CD4-positive, alpha-beta memory T cell (primary cell): ENCODE measurements around the gene TPD52L2. TPM values are rescaled to one million over a fixed set of nuclear protein-coding genes. Genes with fewer than 3 reads are reported as not detected.
A peak's percentile ranks its signal among the peaks of the same experiment; 100 is the strongest.

Experiments used
- CTCF ChIA-PET: fragments of 350-600 bp; sonication (Branson Sonifier 250); formaldehyde crosslinking; loops from one replicate; lab custom pipeline; 2021; ENCODE audit warnings: inconsistent platforms; ENCODE audit not compliant: partially characterized antibody; lab: Charles Lee
- POLR2A ChIA-PET: fragments of 350-600 bp; sonication (Branson Sonifier 250); formaldehyde crosslinking; loops from one replicate; lab custom pipeline; 2021; ENCODE audit not compliant: partially characterized antibody; lab: Charles Lee
- DNase-seq, 5 donors: peaks; one replicate each; pipeline versions ENCODE4 v3.0.0 to v3.0.0-alpha.2; 2020 to 2022; ENCODE audit warnings: mixed read lengths in 1 of 5
- H3K27ac ChIP-seq: one replicate; pipeline ENCODE4 v1.7.0; 2013; ENCODE audit warnings: low read depth, low read length
- H3K27me3 ChIP-seq: 2 replicates; pipeline ENCODE4 v1.7.0; 2013; ENCODE audit warnings: mild to moderate bottlenecking, low read length, moderate library complexity; ENCODE audit not compliant: insufficient read depth
- H3K36me3 ChIP-seq: 2 replicates; pipeline ENCODE4 v1.7.0; 2013; ENCODE audit warnings: mild to moderate bottlenecking, low read length, moderate library complexity; ENCODE audit not compliant: insufficient read depth
- H3K4me1 ChIP-seq: 2 replicates; pipeline ENCODE4 v1.7.0; 2013; ENCODE audit warnings: mild to moderate bottlenecking, low read length, moderate library complexity; ENCODE audit not compliant: insufficient read depth
- H3K4me3 ChIP-seq, 2 donors: one replicate each; pipeline ENCODE4 v1.7.0; 2013; ENCODE audit warnings: low read length in 2 of 2, mild to moderate bottlenecking in 1 of 2
- H3K9me3 ChIP-seq, 2 donors: one replicate each; pipeline ENCODE4 v1.7.0; 2013; ENCODE audit warnings: low read length in 2 of 2, control low read depth in 1 of 2; ENCODE audit not compliant: control insufficient read depth in 1 of 2
- H3K27ac Mint-ChIP-seq, 7 donors: one replicate each; pipeline ENCODE4 v1.8.0; 2020 to 2021; ENCODE audit warnings: mixed read lengths in 7 of 7, mild to moderate bottlenecking in 6 of 7, inconsistent platforms in 3 of 7, moderate library complexity in 3 of 7
- H3K27me3 Mint-ChIP-seq, 2 donors: one replicate each; pipeline ENCODE4 v1.8.0; 2020 to 2021; ENCODE audit warnings: mixed read lengths in 2 of 2
- H3K36me3 Mint-ChIP-seq, 2 donors: one replicate each; pipeline ENCODE4 v1.8.0; 2020 to 2021; ENCODE audit warnings: mixed read lengths in 2 of 2, inconsistent platforms in 1 of 2, mild to moderate bottlenecking in 1 of 2
- H3K4me1 Mint-ChIP-seq, 4 donors: one replicate each; pipeline ENCODE4 v1.8.0; 2020 to 2021; ENCODE audit warnings: mixed read lengths in 4 of 4, mild to moderate bottlenecking in 1 of 4
- H3K4me3 Mint-ChIP-seq, 8 donors: one replicate each; pipeline ENCODE4 v1.8.0; 2020 to 2021; ENCODE audit warnings: mixed read lengths in 8 of 8, mild to moderate bottlenecking in 7 of 8, moderate library complexity in 6 of 8, inconsistent platforms in 3 of 8
- H3K9me3 Mint-ChIP-seq, 8 donors: one replicate each; pipeline ENCODE4 v1.8.0; 2020 to 2021; ENCODE audit warnings: mixed read lengths in 8 of 8, mild to moderate bottlenecking in 5 of 8, inconsistent platforms in 3 of 8, moderate library complexity in 1 of 8
- intact Hi-C: fragments of 100-400 bp; cut with micrococcal nuclease; formaldehyde crosslinking; loops from one replicate; pipeline ENCODE4 v1.15.1; 2023
- polyA plus RNA-seq, 2 donors: library from polyadenylated mRNA; unstranded; fragments of 300-500 nt; fragmentation: Illumina TruSeq; gene quantifications; one replicate each; pipeline ENCODE4 v1.2.3, GENCODE V29; 2021
- total RNA-seq, 2 experiments: library from RNA; stranded (reverse); gene quantifications; one replicate each; pipeline ENCODE4 v1.2.3, GENCODE V29; 2021

TPD52L2 gene
- total and polyA plus RNA-seq, 4 experiments from 2014 or later, result 44.4 to 76.1 (median 55.6) TPM

DNA sequence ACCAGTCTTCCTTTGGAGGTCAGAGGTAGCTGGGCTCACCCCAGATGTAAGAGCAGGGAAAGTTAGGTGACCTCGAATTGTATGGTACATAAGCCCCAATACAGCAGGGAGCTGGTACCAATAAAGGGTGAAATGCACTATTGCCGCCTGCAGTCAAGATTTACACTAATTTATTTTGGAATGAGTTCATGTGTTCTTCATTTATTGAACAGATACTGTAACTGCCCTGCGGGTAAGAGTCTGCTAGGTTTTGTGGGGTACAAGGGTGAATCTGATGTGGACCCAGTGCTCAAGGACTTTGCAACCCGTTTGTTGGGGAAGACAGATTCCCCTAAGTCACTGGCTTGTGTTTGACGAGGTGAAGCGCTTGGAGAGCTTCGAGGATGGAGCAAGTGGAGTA, 27.3 kb downstream of the TPD52L2 start:
- Mint-ChIP-seq H3K4me3 (no peak overlapping the region), H3K27me3 (no peaks in the 10 kb centered on the region), H3K27ac (peak overlapping the region in 5 of 7 donors; percentile 2 to 78 (median 46)), H3K36me3 (peaks cover 15 to 41% of the 10 kb centered on the region in 2 donors), H3K9me3 (peaks cover 0 to 2% (median 0%) of the 10 kb centered on the region in 8 donors), H3K4me1 (peaks cover 11 to 27% (median 21%) of the 10 kb centered on the region in 4 donors)
- CTCF ChIA-PET, result no interaction called here
- H3K4me1 ChIP-seq, result peaks cover 23% of the 10 kb centered on the region
- H3K4me3 ChIP-seq, result no peak overlapping the region
- no peaks in the 10 kb centered on the region for H3K27me3 ChIP-seq
- no peaks in the 10 kb centered on the region for H3K9me3 ChIP-seq
- peaks cover 25% of the 10 kb centered on the region for H3K36me3 ChIP-seq
- DNase-seq, result no peak
- intact Hi-C loops, result no loop called here
- POLR2A ChIA-PET, result interaction anchor here (0.6 kb wide), 1 partner anchor 26 kb away, joined by 3 read pairs; no protein-coding TSS in a partner anchor
- no peak overlapping the region for H3K27ac ChIP-seq

DNA sequence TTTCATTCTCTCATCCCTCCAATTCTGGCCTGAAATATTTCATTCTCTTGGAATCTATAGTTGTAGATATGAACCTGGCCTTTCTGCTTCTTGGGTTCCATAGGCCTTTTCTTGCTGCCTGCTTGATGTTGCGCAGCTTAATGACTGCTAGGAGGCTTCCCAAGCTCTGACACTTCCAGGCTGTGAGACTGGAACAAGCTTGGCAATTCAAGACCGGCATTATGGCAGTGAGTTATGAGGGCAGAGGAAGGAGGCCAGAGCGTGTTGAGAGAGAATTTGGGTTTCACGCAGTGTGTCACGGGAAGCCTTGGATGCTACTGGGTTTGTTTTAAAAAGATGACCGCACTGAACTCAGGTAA, 28.9 kb downstream of the TPD52L2 start:
- intact Hi-C loops, result no loop called here
- CTCF ChIA-PET, result interaction anchor here (0.7 kb wide), 1 partner anchor 36 kb away, joined by 4 read pairs; no protein-coding TSS in a partner anchor
- H3K27ac Mint-ChIP-seq, result peak overlapping the region; percentile 59 to 91 (median 86)
- peaks cover 14 to 44% of the 10 kb centered on the region in 2 donors for H3K36me3 Mint-ChIP-seq
- H3K36me3 ChIP-seq, result peaks cover 14% of the 10 kb centered on the region
- POLR2A ChIA-PET, result interaction anchor here (0.7 to 1.2 kb wide), 6 partner anchors 18 to 356 kb away, joined by 3 to 7 read pairs (median 4); partner anchors contain the start of genes ARFRP1, PRPF6, PTK6 and TPD52L2
- no peak for DNase-seq
- no peaks in the 10 kb centered on the region for H3K27me3 ChIP-seq
- peak overlapping the region; percentile 28 for H3K27ac ChIP-seq
- no peaks in the 10 kb centered on the region for H3K27me3 Mint-ChIP-seq
- H3K4me1 ChIP-seq, result peaks cover 39% of the 10 kb centered on the region
- peak overlapping the region; percentile 82 to 87 (median 84) for H3K4me3 Mint-ChIP-seq
- no peaks in the 10 kb centered on the region for H3K9me3 ChIP-seq
- H3K4me3 ChIP-seq, result no peak overlapping the region
- H3K4me1 Mint-ChIP-seq, result peaks cover 24 to 43% (median 35%) of the 10 kb centered on the region in 4 donors
- H3K9me3 Mint-ChIP-seq, result peaks cover 0 to 2% (median 0%) of the 10 kb centered on the region in 8 donors

DNA sequence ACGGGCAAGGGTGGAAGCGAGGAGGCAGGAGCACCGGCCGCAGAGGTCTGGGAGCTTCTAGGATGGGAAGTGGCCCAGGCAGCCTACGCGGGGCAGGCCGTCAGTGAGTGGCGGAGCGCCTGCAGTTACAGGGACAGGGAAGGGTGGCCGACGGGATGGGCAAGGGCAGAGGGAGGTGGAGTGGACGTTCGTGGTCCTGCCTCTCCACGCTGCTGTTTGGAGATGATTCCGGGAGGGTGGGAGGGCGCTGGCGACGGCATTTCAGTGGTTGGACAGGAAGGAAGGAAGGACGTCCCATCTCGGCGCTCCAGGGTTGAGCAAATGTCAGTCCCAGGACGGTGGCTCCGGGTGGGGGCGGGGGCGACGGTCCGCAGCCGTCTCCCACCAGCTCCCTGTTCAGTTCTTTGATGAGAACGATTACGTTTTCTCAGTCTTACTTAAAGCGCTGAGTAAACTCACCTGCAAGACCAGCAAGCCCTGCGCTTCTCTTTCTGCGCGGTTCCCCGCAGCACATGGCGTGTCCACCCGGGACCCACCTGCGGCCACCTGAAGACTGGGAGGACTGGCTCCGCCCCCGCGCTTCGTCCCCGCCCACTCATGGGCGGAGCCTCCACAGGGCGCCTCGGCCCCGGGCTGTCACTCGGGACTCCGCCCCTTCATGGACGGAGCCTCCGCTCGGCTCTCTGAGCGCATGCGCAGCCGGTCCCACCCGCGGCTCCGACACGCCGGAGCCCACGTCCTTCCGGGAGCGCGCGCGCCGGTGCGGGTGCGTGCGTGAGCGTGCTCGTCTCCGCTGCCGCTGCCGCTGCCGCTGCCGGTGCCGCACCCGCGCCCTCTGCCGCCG, 29.5 kb downstream of the TPD52L2 start, which contains the start of gene DNAJC5:
Gene DNAJC5 (plus strand): TSS at position 769 of the 844 bp plus-strand sequence. CDS start 33,220 bp downstream, outside the sequence.
- ChIA-PET CTCF (interaction anchor here (0.7 kb wide), 1 partner anchor 36 kb away, joined by 4 read pairs; no protein-coding TSS in a partner anchor), POLR2A (interaction anchor here (0.7 to 3.7 kb wide), 6 partner anchors 19 to 357 kb away, joined by 3 to 31 read pairs (median 4); partner anchors contain the start of genes PRPF6, PTK6, TPD52L2 and UCKL1)
- Mint-ChIP-seq H3K9me3 (peaks cover 0 to 2% (median 0%) of the 10 kb centered on the region in 8 donors), H3K27ac (peak within 1 kb of the TSS; percentile 93 to 99 (median 97)), H3K27me3 (no peaks in the 10 kb centered on the region), H3K36me3 (peaks cover 12 to 38% of the 10 kb centered on the region in 2 donors), H3K4me3 (peak within 1 kb of the TSS; percentile 92 to 99 (median 94)), H3K4me1 (peaks cover 28 to 48% (median 40%) of the 10 kb centered on the region in 4 donors)
- peak; percentile 95 to 98 (median 98) for DNase-seq
- intact Hi-C loops, result loop anchor here (1.0 to 5.0 kb wide), 3 partner anchors 29 to 143 kb away; partner anchors contain the start of genes C20orf204, TPD52L2 and UCKL1
- H3K27me3 ChIP-seq, result no peaks in the 10 kb centered on the region
- peaks cover 8% of the 10 kb centered on the region for H3K36me3 ChIP-seq
- peaks cover 45% of the 10 kb centered on the region for H3K4me1 ChIP-seq
- peak within 1 kb of the TSS; percentile 68 to 81 for H3K4me3 ChIP-seq
- no peaks in the 10 kb centered on the region for H3K9me3 ChIP-seq
- H3K27ac ChIP-seq, result peak within 1 kb of the TSS; percentile 66

DNA sequence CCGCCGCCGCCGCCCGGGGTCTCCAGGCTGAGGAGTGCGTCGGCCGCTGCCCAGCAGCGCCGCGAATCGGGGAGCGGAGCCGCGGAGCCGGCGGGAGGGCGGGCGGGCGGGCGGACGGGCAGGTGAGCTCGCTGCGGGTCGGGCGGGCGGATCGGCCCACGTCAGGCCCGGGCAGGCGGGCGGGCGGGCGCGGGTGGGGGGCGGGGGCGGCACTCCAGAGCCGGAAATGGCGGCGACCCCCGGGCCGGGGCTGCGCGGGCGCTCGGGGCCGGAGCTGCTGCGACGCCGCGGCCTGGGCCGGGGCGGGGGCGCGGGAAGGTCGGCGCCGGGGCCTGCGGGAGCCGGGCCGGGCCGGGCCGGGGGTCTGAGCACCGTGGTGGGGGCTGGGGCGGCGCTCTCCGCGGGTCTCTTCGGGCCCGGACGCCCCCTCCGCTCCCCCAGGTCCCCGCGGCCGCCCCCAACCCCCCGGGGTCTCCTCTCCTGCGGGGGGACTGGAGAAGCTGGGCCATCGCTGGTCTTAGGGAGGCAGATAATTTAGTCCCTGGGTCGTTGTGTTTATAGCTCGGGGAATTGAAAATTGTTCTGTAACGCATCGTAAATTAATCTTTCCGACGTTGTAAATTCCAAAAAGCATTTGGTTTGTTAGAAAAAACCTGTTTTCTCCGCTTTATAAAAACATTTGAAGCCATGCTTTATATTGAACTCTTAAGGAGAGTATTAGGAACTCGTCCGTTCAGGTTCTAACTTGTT, 30.3 kb downstream of the TPD52L2 start:
- Histone ChIP-seq H3K27me3 (no peaks in the 10 kb centered on the region), H3K4me1 (peaks cover 51% of the 10 kb centered on the region), H3K9me3 (no peaks in the 10 kb centered on the region), H3K36me3 (peaks cover under 1% of the 10 kb centered on the region), H3K4me3 (peak overlapping the region; percentile 44 to 81), H3K27ac (peak overlapping the region; percentile 66)
- intact Hi-C loops, result loop anchor here (1.0 to 5.0 kb wide), 3 partner anchors 30 to 142 kb away; partner anchors contain the start of genes C20orf204, TPD52L2 and UCKL1
- Mint-ChIP-seq H3K4me3 (peak overlapping the region; percentile 92 to 99 (median 94)), H3K27me3 (no peaks in the 10 kb centered on the region), H3K36me3 (peaks cover 8 to 31% of the 10 kb centered on the region in 2 donors), H3K4me1 (peaks cover 28 to 54% (median 40%) of the 10 kb centered on the region in 4 donors), H3K27ac (peak overlapping the region; percentile 93 to 99 (median 97)), H3K9me3 (peaks cover 0 to 2% (median 0%) of the 10 kb centered on the region in 8 donors)
- no peak for DNase-seq
- POLR2A ChIA-PET, result interaction anchor here (0.7 to 3.7 kb wide), 13 partner anchors 31 to 374 kb away, joined by 3 to 31 read pairs (median 4); partner anchors contain the start of genes LIME1, OPRL1, PPDPF and RGS19
- CTCF ChIA-PET, result interaction anchor here (1.3 to 2.2 kb wide), 2 partner anchors 78 to 84 kb away, joined by 3 to 7 read pairs; partner anchors contain the start of gene SAMD10

DNA sequence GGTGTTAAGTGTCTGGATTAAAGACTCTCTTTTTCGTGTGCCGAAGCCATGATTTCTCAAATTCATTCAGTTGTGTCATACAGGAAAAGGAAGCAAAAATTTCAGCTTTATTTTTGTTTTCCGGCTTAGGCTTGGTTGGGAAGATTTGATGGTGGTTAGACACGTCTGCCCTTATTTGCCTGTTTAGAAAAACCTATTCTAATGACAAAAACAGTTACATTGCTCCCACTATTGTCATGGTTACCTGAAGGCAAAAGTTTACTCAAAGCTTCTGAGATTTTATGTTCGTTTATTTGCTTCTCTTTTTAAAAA, 30.8 kb downstream of the TPD52L2 start:
- Histone ChIP-seq H3K4me3 (peak overlapping the region; percentile 44 to 81), H3K4me1 (peaks cover 56% of the 10 kb centered on the region), H3K27ac (peak overlapping the region; percentile 66), H3K27me3 (no peaks in the 10 kb centered on the region), H3K36me3 (no peaks in the 10 kb centered on the region), H3K9me3 (no peaks in the 10 kb centered on the region)
- peaks cover 0 to 2% (median 0%) of the 10 kb centered on the region in 8 donors for H3K9me3 Mint-ChIP-seq
- ChIA-PET POLR2A (interaction anchor here (0.7 to 3.7 kb wide), 13 partner anchors 31 to 375 kb away, joined by 3 to 31 read pairs (median 4); partner anchors contain the start of genes LIME1, OPRL1, PPDPF and RGS19), CTCF (interaction anchor here (1.3 to 2.2 kb wide), 2 partner anchors 78 to 84 kb away, joined by 3 to 7 read pairs; partner anchors contain the start of gene SAMD10)
- H3K4me3 Mint-ChIP-seq, result peak overlapping the region; percentile 92 to 99 (median 94)
- peaks cover 8 to 31% of the 10 kb centered on the region in 2 donors for H3K36me3 Mint-ChIP-seq
- peaks cover 31 to 59% (median 44%) of the 10 kb centered on the region in 4 donors for H3K4me1 Mint-ChIP-seq
- peak overlapping the region; percentile 93 to 99 (median 97) for H3K27ac Mint-ChIP-seq
- H3K27me3 Mint-ChIP-seq, result no peaks in the 10 kb centered on the region
- intact Hi-C loops, result loop anchor here (1.0 to 5.0 kb wide), 3 partner anchors 31 to 141 kb away; partner anchors contain the start of genes C20orf204, TPD52L2 and UCKL1
- peak; percentile 34 to 50 (median 48) for DNase-seq
